ENCODE measurements around the gene HCRT. TPM values are rescaled to one million over a fixed set of nuclear protein-coding genes. Genes with fewer than 3 reads are reported as not detected.

Gene HCRT
- total and polyA plus RNA-seq, 2 of the 8 experiments (the other 6 are each of a cell fraction or from before 2014, with no cell fraction given), result not detected

DNA sequence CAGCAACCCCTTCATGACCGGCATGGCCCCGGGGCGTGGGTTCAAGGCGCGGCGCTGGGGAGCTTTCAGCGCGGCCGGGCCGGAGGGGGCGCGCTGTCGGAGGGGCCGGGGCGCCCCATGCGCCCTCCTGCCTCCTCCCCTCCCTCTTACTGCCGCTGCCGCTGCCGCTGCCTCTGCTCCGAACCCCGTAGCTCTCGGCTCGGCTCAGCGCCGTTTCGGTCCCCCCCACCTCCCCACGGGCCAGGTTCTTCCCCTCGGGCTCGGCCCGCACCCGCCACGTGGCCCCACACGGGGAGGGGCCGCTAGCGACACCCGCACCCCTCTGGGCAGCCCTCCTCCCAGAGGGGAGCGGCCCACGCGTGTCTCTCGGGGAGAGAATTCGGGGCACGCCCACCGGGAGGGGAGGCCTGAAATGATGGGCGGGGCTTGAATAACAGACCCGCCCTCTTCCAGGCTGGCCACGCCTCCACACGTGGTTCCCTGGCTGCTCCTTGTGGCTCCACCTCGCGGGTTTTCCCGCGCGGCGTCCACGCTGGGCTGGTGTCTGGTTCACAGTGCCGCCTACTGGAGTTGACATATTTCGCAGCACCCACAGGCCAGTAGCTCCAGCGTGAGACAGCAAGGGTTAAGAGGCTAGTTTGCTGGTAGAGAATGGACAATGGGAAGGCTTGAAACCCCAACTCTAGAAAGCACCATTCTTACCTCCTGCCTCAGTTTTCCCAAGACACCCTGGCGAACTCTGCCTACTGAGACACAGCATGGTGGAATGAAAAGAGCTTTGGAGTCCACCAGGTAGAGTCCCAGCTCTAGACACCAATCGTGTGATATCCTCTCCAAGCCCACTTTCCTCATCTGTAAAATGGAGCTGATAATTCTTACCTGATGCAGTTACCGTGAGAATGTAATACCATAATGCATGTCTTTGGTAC is 4.1 kb downstream of the HCRT start, which contains the start of gene KCNH4 (continued):
- TF ChIP-seq HDAC2 (IDR thresholded peaks at IDR 0.05; ENCODE audit: borderline replicate concordance in 1 of 2, low read depth in 2 of 2, low read length in 2 of 2) (peak in 1 of 2 experiments; percentile 79; a peak in 1 of 4 replicates), CREB1 (IDR thresholded peaks at IDR 0.05) (peak; percentile 23; the same call in 1 of the 2 replicates), ZNF274 (IDR thresholded peaks at IDR 0.05; ENCODE audit: borderline replicate concordance, extremely low read depth, low read length) (no peak), MAX (IDR thresholded peaks at IDR 0.05) (peak; percentile 92), RNF2 (IDR thresholded peaks at IDR 0.05; ENCODE audit: borderline replicate concordance, low read depth, low read length, missing control alignments, poor library complexity, severe bottlenecking) (peak; percentile 28), ASH2L (IDR thresholded peaks at IDR 0.05; ENCODE audit: low read length) (peak; percentile 62), TBP (IDR thresholded peaks at IDR 0.05; ENCODE audit: low read depth, low read length) (no peak), GABPA (IDR thresholded peaks at IDR 0.05; ENCODE audit: borderline replicate concordance, insufficient read depth, low read length) (no peak), EGR1 (IDR thresholded peaks at IDR 0.05; ENCODE audit: borderline replicate concordance, low read depth, low read length) (no peak), RAD21 (IDR thresholded peaks at IDR 0.05 in 1 of 2, conservative IDR thresholded peaks at IDR 0.05 in 1 of 2; ENCODE audit: low read depth in 2 of 2, low read length in 2 of 2) (peak; percentile 40 to 53; a peak in 3 of 4 replicates), SP4 (IDR thresholded peaks at IDR 0.05; ENCODE audit: low read length) (peak; percentile 55; the same call in 1 of the 2 replicates), KDM4A (IDR thresholded peaks at IDR 0.05; ENCODE audit: low read depth, low read length, severe bottlenecking) (peak; percentile 84), CHD1 (IDR thresholded peaks at IDR 0.05; ENCODE audit: low read depth, low read length) (no peak), BACH1 (IDR thresholded peaks at IDR 0.05; ENCODE audit: low read length) (peak; percentile 85), BRCA1 (IDR thresholded peaks at IDR 0.05; ENCODE audit: low read depth, low read length) (no peak), RXRA (IDR thresholded peaks at IDR 0.05; ENCODE audit: insufficient read depth, low read depth, low read length) (no peak), EZH2 (IDR thresholded peaks at IDR 0.05; ENCODE audit: low read depth, low read length, severe bottlenecking) (peak; percentile 4)
- TF ChIP-seq, protein P1, sequence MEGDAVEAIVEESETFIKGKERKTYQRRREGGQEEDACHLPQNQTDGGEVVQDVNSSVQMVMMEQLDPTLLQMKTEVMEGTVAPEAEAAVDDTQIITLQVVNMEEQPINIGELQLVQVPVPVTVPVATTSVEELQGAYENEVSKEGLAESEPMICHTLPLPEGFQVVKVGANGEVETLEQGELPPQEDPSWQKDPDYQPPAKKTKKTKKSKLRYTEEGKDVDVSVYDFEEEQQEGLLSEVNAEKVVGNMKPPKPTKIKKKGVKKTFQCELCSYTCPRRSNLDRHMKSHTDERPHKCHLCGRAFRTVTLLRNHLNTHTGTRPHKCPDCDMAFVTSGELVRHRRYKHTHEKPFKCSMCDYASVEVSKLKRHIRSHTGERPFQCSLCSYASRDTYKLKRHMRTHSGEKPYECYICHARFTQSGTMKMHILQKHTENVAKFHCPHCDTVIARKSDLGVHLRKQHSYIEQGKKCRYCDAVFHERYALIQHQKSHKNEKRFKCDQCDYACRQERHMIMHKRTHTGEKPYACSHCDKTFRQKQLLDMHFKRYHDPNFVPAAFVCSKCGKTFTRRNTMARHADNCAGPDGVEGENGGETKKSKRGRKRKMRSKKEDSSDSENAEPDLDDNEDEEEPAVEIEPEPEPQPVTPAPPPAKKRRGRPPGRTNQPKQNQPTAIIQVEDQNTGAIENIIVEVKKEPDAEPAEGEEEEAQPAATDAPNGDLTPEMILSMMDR (IDR thresholded peaks at IDR 0.05; ENCODE audit: control extremely low read depth in 1 of 3, insufficient read depth in 1 of 3, low read depth in 1 of 3, low read length in 3 of 3), result peak; percentile 45 to 62 (median 45)

All from H1 (cell line).